DMS 273 (cell line): ENCODE results near the gene STK35.
"Not testable (repeated sequence)": the region's sequence is repeated elsewhere in the genome, so short reads cannot be mapped to it uniquely, and the experiment has no call there.

Experiments used
- DNase-seq: peaks from one replicate; lab custom pipeline; 2025; ENCODE audit not compliant: unreplicated experiment; lab: John Stamatoyannopoulos, UW

STK35 gene

GRCh38 chr20:2156666-2157624, 55.3 kb downstream of the STK35 start:
- DNase-seq, result no peak

- DNase-seq, result no peak
Observed at GRCh38 chr20:2162125-2162822, 60.6 kb downstream of the STK35 start.

GRCh38 chr20:2162823-2163166, 61.2 kb downstream of the STK35 start:
- DNase-seq, result no peak

- no peak for DNase-seq
Observed at GRCh38 chr20:2163312-2163711, 61.7 kb downstream of the STK35 start.

- no peak for DNase-seq
Observed at GRCh38 chr20:2163757-2164156, 62.1 kb downstream of the STK35 start.

- DNase-seq, result no peak
Observed at GRCh38 chr20:2164421-2164820, 62.8 kb downstream of the STK35 start.

- DNase-seq, result no peak
Observed at GRCh38 chr20:2164966-2165365, 63.3 kb downstream of the STK35 start.

- DNase-seq, result no peak
Observed at GRCh38 chr20:2165871-2166270, 64.2 kb downstream of the STK35 start.

- no peak for DNase-seq
Observed at GRCh38 chr20:2167112-2167511, 65.5 kb downstream of the STK35 start.

GRCh38 chr20:2168946-2169345, 67.3 kb downstream of the STK35 start:
- DNase-seq, result no peak

GRCh38 chr20:2169456-2170088, 67.9 kb downstream of the STK35 start:
- DNase-seq, result no peak

GRCh38 chr20:2170404-2170803, 68.8 kb downstream of the STK35 start:
- DNase-seq, result no peak

- DNase-seq, result no peak
Observed at GRCh38 chr20:2171266-2171790, 69.7 kb downstream of the STK35 start.

GRCh38 chr20:2171840-2172239, 70.2 kb downstream of the STK35 start:
- not testable (repeated sequence) for DNase-seq

- peak; percentile 78 for DNase-seq
Observed at GRCh38 chr20:2172305-2173175, 70.9 kb downstream of the STK35 start.

- DNase-seq, result no peak
Observed at GRCh38 chr20:2173186-2173585, 71.6 kb downstream of the STK35 start.

GRCh38 chr20:2174067-2174466, 72.4 kb downstream of the STK35 start:
- DNase-seq, result no peak

- no peak for DNase-seq
Observed at GRCh38 chr20:2176946-2177345, 75.3 kb downstream of the STK35 start.

GRCh38 chr20:2178318-2179232, 76.9 kb downstream of the STK35 start:
- DNase-seq, result no peak

- DNase-seq, result no peak
Observed at GRCh38 chr20:2179233-2179580, 77.6 kb downstream of the STK35 start.
